GM12892 (cell line): ENCODE results near the gene SMIM1. TPM values are rescaled to one million over a fixed set of nuclear protein-coding genes. Genes with fewer than 3 reads are reported as not detected.
A peak's percentile ranks its signal among the peaks of the same experiment; 100 is the strongest.

Experiments used
- DNase-seq: peaks from one replicate; pipeline ENCODE4 v3.0.0; 2011; ENCODE audit not compliant: insufficient read length
- FAIRE-seq: peaks from 2 replicates; lab custom pipeline; 2011; peaks lifted over from hg19 to GRCh38; lab: Jason Lieb, UNC
- POLR2A ChIP-seq: IDR thresholded peaks from 2 replicates; pipeline ENCODE4 v1.6.1; 2011; ENCODE audit warnings: low read depth, low read length, control low read depth
- POLR2AphosphoS5 ChIP-seq: IDR thresholded peaks from 2 replicates; pipeline ENCODE4 v1.6.1; 2011; ENCODE audit warnings: low read depth, low read length, control low read depth
- TAF1 ChIP-seq: IDR thresholded peaks from 2 replicates; pipeline ENCODE4 v1.6.1; 2011; ENCODE audit warnings: low read depth, mild to moderate bottlenecking, control low read depth, low read length, borderline replicate concordance
- polyA plus RNA-seq: library from polyadenylated mRNA; unstranded; fragments of >200 nt; gene quantifications from one replicate; pipeline ENCODE4 v1.2.1, GENCODE V29; 2012; ENCODE audit warnings: missing spikeins, inconsistent platforms; ENCODE audit not compliant: missing spikeins

The SMIM1 gene
- polyA plus RNA-seq, result not detected

- TF ChIP-seq POLR2A, result no peak
- TF ChIP-seq TAF1, result no peak
- no peak for TF ChIP-seq POLR2AphosphoS5
- FAIRE-seq, result no peak
- no peak for DNase-seq
Measured at GRCh38 chr1:3772715-3773571, at the start of gene SMIM1. Gene SMIM1 (plus strand): TSS chr1:3772749. CDS start chr1:3775374, 2,625 bp downstream.

DNA sequence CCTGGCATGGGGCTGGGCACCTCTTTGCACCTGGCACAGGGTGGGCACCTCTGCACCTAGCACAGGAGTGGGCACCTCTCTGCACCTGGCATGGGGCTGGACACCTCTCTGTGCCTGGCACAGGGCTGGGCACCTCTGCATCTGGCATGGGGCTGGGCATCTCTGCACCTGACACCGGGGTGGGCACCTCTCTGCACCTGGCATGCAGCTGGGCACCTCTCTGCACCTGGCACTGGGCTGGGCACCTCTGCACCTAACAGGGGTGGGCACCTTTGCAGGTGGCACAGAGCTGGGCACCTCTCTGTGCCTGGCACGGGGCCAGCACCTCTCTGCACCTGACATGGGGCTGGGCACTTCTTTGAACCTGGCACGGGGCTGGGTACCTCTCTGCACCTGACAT is 49.7 kb upstream of the SMIM1 start:
- no peak for FAIRE-seq
- no peak for DNase-seq
- TF ChIP-seq TAF1 (no peak), POLR2A (no peak)

GRCh38 chr1:3724416-3725030 is 48.0 kb upstream of the SMIM1 start:
- peak; percentile 76 for FAIRE-seq
- peak; percentile 72 for DNase-seq

- FAIRE-seq (no peak), DNase-seq (no peak)
- TF ChIP-seq POLR2A, result no peak
- TF ChIP-seq TAF1, result no peak
- TF ChIP-seq POLR2AphosphoS5, result no peak
Measured at GRCh38 chr1:3725366-3725765, 47.2 kb upstream of the SMIM1 start.

DNA sequence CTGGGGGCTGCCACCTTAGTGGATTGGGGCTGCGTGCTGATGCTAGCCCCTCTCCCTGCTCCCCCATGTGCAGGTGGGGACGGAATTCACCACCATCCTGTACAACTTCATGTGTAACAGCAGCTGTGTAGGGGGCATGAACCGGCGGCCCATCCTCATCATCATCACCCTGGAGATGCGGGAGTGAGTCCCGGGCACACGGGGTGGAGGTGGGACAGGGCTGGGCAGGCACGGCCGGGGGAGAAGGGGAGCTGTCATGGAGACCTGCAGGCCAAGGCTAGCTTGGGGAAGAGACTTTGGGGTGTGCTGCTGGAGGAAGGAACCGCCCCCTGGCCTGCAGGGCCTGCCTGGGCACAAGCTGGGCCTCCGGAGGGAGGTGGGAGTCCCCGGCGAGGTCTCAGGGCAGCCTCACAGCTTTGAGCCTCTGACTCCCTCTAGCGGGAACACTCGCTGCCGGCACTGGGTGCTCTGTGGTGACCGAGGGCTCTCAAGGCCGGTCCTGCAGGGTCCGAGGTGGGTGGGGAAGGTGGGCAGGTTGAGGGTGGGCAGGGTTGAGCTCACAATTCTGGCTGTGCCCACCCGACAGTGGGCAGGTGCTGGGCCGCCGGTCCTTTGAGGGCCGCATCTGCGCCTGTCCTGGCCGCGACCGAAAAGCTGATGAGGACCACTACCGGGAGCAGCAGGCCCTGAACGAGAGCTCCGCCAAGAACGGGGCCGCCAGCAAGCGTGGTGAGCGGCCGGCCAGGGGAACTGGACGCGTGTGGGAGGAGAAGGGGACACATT is 45.3 kb upstream of the SMIM1 start:
- TF ChIP-seq POLR2AphosphoS5, result no peak
- TF ChIP-seq POLR2A, result no peak
- no peak for TF ChIP-seq TAF1
- DNase-seq, result peak; percentile 70
- FAIRE-seq, result no peak

DNA sequence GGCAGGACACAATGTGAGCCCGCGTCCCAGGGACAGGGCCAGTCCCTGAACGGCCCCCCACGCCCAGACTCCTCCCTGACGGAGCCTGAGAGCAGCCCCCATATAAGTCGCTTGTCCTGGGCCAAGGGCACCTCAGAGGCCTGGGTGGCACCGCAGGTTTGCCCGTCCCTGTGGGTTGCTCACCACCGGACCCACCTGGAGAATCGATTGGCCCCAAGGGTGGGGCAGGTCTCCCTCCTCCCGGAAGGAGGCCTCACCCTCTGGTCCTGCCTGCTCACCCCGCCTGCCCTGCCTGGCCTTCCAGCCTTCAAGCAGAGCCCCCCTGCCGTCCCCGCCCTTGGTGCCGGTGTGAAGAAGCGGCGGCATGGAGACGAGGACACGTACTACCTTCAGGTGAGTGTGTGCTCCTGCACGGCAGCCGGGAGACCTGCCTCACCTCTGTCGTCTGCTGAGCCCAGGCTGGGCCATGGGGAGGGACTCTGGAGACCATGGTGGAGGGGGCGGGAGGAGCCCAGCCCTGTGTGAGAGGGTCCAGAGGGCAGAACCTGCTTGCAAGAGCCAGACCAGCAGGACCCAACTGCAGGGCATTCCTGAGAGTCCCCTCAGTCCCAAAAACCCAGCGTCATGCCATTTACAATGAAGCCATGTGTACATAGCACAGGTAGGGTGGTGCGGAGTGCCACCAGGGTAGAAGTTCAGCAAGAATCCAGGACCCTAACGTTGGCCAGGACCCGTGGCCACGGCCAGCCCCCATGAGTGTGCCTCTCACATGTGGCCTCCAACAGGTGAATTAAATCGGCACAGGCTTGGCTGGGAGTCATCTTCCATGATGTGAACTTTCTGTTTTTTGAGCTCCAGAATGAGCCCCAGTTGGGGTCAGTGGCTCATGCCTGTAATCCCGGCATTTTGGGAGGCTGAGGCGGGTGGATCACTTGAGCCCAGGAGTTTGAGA is 44.4 kb upstream of the SMIM1 start:
- no peak for TF ChIP-seq POLR2AphosphoS5
- TF ChIP-seq TAF1, result no peak
- no peak for TF ChIP-seq POLR2A
- FAIRE-seq, result no peak
- DNase-seq, result no peak

DNA sequence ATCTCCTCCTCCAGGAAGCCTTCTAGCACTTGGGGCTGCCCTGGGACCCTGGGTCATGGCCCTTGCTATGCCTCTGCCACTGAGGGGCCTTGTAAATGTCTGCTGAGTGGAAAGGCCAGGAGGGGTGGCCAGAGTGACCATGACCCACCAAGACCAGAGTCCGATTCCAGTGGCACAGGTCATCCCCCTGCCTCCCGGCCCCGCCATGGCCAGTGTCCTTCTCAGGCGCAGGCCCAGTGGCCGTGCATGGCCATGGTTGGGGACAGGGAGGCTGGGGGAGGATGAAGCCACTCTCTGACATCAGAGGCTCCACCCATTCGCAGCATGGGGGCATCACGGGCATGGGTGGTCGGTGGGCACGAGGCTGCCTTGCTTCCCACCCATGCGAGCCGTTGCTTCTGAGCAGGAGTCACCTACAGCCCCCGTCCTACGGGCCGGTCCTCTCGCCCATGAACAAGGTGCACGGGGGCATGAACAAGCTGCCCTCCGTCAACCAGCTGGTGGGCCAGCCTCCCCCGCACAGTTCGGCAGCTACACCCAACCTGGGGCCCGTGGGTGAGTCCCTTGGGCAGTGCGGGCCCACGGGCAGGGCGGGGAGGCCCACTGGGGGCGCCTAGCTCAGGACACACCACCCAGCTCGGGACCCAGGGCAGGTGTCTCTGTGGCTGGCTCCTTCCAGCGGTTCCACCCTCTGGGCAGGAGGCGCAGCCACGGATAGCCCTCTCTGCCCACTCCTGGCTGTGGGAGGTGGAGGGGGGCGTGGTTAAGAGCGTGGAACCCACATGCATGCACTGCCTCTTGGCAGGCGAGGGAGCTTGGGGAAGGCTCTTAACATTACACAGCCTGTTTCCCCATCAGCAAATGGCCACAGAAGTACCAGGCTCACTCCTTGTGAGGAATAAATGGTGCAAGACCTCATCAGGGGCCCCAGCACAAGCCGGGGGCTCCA is 42.7 kb upstream of the SMIM1 start:
- no peak for FAIRE-seq
- no peak for DNase-seq
- TF ChIP-seq TAF1 (no peak), POLR2A (no peak), POLR2AphosphoS5 (no peak)

GRCh38 chr1:3730543-3731247 is 41.9 kb upstream of the SMIM1 start:
- DNase-seq (no peak), FAIRE-seq (no peak)
- TF ChIP-seq TAF1 (no peak), POLR2A (no peak), POLR2AphosphoS5 (no peak; the same call in 1 of the 2 replicates)

DNA sequence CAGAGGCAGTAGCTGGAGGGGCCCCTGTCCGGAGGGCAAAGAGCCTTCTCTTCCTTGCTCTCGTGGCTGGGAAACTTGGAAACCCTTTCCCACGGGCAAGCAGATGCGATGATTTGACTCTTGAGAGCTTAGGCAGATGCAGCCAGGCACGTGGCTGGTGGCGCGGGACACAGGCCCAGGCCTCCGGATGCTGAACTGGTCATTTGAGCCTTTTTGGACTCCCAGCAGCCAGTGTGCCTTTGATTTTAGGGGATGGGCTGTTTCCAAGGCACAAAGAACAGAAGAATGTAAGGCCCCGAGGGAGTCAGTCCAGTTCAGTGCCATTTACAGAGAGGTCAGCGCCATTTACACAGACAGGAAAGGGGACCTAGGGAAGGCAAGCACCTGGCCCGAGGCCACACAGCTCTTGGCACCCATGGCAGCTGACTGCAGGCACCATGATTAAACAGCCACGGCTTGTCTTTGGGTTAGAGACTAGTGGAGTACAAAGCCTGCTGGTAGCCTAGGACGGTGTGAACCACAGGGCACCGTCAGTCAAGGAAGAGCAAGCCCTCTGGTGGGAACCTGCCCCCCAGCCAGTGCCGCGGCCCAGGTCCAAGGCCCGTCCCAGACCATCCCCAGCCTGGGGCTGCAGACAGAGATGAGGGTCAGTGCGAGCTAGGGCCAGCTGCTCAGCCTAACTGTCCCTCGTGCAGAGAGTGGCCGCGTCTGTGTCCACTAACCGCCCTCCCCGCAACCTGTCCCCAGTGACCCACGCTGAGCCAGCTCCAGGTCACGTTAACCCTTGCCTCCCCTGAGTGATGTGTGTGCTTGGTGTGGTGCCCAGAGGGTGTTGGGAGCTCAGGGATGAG is 40.7 kb upstream of the SMIM1 start:
- no peak for FAIRE-seq
- TF ChIP-seq POLR2A (no peak), POLR2AphosphoS5 (no peak), TAF1 (no peak)
- no peak for DNase-seq
